HFF-Myc (cell line): Measurements from ENCODE around the gene ZNF496.

Experiments used
- DNase-seq: peaks from one replicate; pipeline ENCODE4 v3.0.0-alpha.2; 2011; ENCODE audit warnings: low read depth; ENCODE audit errors: extremely low read depth
- H3K4me3 ChIP-seq: replicated peaks from 2 replicates; pipeline ENCODE4 v1.5.1; 2011; ENCODE audit warnings: low read depth, mild to moderate bottlenecking, control low read depth, low read length
- TF ChIP-seq, protein P1 (sequence below): IDR thresholded peaks from 2 replicates; pipeline ENCODE4 v1.5.1; 2012; ENCODE audit warnings: mild to moderate bottlenecking, low read depth, low read length, control low read depth; ENCODE audit errors: missing control alignments

ZNF496 gene

DNA sequence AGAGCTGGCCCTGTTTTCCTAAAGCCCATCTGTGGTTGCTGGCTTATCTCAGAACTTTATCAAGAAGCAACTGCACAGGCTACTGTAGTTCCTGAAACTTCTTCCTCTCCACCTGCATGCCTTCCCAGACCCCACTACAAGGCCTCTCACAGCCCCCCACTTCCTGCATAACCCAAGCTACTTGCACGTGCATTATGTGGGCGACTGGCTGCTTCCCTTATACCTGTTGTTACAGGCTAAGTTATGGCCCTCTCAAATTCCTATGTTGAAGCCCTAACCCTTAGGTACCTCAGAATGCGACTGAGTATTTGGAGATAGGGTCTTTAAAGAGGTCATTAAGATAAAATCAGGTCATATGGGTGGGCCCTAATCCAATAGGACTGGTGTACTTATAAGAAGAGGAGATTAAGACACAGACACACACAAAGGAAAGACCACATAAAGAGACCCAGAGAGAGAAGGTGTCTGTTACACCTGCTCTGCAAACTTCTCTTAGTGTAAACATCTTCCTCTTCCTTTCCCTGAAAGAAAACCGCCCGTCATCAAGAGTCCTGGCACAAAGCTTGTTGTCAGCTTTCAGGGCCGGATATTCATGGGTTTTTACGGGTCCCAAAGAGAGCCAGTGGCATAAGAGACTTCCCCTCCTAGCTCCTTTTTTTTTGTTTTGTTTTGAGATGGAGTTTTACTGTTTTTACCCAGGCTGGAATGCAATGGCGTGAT is 5.1 kb downstream of the ZNF496 start:
- no peak for DNase-seq
- H3K4me3 ChIP-seq: no peak overlapping the region
- TF ChIP-seq, protein P1, sequence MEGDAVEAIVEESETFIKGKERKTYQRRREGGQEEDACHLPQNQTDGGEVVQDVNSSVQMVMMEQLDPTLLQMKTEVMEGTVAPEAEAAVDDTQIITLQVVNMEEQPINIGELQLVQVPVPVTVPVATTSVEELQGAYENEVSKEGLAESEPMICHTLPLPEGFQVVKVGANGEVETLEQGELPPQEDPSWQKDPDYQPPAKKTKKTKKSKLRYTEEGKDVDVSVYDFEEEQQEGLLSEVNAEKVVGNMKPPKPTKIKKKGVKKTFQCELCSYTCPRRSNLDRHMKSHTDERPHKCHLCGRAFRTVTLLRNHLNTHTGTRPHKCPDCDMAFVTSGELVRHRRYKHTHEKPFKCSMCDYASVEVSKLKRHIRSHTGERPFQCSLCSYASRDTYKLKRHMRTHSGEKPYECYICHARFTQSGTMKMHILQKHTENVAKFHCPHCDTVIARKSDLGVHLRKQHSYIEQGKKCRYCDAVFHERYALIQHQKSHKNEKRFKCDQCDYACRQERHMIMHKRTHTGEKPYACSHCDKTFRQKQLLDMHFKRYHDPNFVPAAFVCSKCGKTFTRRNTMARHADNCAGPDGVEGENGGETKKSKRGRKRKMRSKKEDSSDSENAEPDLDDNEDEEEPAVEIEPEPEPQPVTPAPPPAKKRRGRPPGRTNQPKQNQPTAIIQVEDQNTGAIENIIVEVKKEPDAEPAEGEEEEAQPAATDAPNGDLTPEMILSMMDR: no peak

DNA sequence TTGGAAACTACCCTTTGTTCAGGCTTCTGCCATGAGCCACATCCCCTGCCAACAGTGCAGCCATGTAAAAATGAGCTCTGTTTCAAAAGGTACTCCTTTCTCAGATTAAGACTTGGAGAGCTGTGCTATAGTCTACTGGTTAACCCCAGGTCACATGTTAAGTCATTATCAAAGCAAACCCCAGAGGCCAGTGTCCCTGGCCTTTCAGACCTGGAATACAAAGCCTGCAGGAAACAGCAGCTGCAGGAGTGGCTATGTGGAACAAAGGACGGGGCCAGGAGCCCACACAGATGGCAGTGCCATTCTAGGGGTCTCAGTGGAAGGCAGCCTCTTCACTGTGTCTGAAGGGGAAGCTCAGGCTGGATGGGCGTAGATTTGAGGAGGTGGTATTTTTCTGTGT is 6.7 kb downstream of the ZNF496 start:
- no peak overlapping the region for H3K4me3 ChIP-seq
- no peak for DNase-seq
- TF ChIP-seq, protein P1: no peak

DNA sequence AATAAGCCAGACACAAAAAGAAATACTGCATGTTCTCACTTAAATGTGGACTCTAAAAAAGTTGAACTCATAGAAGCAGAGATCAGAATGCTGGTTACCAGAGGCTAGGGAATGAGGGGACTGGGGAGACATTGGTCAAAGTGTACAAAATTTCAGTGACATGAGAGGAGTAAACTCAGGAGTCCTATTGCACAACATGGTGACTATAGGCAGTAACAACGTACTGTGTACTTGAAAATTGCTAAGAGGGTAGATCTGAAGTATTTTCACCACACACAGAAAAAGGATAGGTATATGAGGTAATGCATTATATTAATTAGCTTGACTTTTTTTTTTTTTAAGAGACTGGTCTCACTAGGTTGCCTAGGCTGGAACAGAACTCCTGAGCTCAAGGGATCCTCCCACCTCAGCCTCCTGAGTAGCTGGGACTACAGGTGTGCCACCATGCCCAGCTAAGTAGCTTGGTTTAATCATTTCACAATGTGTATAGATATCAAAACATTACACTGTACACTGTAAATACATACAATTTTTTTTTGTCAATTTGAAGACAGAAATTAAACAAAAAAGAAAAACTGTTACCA is 7.4 kb downstream of the ZNF496 start:
- no peak overlapping the region for H3K4me3 ChIP-seq
- TF ChIP-seq, protein P1: no peak
- no peak for DNase-seq

DNA sequence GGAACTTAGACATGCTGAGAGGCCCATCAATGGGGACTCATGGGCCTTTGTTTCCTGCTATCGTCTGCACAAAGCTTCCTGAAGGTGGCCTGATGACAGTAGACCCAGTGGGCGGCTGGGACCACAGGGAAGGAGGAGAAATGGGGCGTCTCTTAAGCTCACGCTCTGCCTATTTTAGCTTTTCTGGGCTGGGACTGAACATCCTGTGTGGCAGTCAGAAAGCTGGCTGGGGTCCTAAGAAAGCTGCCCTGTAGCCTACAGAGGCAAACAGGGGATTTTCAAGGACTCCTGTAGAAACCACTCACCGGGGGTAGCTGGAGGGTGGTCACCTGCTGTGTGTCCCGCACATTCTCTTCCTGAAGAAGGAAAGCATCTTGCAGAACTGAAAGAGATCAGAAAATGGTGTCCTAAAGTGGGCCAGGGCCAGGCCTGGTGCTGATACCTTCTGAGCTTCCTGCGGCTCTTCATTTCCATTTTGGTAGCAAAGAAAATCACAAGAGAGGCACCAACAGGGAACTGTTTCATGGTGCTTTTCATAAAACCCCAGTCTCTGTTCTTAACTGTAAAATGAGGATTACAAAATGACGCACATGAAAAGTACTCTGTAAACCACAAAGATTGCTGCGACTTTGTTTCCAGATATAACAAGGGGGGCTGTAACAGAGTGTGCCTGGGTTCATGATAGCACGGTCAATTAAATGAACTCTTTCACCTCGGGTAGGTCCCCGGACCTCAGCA is 8.6 kb downstream of the ZNF496 start:
- no peak for DNase-seq
- TF ChIP-seq, protein P1: no peak
- H3K4me3 ChIP-seq: no peak overlapping the region

DNA sequence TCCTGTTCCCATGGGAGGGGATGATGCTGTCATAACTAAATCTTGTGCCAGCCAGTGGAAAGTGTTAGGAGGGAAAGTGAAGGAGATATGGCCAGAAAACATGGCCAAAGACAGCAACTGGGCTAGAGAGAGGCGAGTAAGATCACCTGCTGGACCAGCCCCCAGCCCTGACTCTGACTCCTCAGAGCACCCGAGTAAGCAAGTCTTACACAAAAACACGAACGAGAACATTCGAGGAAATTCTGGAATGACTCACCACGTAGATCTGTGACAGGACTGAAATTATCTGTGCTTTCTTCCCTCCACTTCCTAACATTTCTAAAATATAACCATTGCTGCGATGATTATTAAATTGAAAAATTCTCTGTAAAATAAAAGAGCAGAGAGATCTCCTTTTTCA is 9.2 kb downstream of the ZNF496 start:
- TF ChIP-seq, protein P1: no peak
- H3K4me3 ChIP-seq: no peak overlapping the region
- no peak for DNase-seq

DNA sequence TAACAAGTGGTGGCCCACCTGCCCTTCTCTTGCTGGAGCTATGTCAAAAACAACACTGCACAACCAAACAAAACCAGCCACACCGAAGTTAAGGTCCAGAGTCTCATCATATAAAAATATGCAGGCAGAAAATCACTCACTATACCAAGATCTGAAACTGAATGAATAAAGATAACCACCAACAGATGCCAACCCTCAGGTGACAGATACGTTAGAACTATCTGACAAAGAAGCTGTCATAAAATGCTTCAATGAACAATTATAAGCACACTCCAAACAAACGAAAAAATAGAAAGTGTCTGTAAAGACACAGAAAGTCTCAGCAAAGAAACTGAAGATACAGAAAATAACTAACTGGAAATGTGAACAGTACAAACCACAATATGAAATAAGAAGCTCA is 14.0 kb downstream of the ZNF496 start:
- H3K4me3 ChIP-seq: no peak overlapping the region
- no peak for DNase-seq
- TF ChIP-seq, protein P1: no peak
